HG03520 (cell line): Measurements from ENCODE around the gene UAP1L1.

Experiments
- ATAC-seq: cut with Tn5 transposase; IDR thresholded peaks from one replicate; pipeline ENCODE4 v1.9.1; 2021; ENCODE audit warnings: mild to moderate bottlenecking, moderate library complexity; ENCODE audit not compliant: unreplicated experiment

The UAP1L1 gene

DNA sequence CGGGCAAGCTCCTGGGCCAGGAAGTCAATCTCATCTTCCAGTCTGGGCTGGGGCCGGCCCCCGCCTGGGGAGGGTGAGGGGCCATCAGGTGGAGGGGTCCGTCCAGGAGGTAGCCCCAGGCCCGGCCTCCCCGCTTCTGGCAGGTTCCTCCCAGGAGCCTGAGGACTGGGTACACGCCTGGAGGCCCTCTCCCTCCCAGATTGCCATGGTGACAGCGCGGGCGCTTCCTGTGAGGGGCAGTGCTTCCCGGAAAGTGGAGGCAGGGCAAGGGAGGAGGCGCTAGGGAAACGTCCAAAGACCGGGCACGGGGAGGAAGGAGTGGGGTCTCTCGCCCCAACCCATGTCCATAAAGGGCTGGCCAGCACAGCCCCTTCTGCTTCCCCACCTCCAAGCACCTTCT, 36.2 kb upstream of the UAP1L1 start:
- ATAC-seq: no peak

DNA sequence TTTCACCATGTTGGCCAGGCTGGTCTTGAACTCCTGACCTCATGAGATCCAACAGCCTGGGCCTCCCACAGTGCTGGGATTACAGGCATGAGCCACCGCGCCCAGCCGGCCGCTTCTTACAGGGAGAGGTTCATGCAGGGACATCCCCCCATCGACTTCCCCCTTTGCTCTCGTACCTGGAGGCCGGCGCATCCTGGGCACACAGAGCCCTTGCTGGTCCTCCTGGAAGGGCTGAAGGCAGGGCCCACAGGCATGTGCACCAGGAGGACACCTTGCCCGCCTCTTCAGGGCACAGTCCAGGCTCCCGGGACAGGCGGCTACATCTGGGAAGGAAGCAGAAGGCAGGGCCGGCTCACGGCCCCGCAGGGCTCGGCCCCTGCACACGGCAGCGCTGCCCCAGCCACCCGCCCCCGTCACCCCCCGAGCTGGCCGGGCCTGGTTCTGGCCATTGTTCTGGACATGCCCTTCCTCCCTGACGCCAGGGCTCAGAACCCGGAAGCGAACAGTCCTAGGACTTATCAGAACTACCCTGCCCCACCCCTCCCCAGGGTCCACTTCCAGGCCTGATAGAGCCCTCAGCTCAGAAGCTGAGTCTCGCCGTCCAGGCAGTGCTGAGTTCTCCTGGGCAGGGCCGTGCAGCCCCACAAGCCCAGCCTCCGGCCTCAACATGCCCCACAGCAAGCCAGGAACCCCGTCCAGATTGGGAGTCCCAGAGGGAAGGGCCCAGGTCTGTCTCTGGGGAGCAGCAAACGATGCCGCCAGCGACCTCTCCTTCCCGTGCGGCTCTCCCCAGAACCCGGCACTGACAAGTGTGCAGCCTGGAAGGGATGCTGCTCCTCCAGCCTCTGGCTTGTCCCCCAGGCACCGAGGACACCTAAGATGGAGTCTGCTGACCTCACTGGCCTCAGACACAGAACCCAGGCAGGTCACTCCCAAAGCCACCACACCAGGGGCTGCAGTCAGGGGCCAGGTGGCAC, 34.3 kb upstream of the UAP1L1 start:
- ATAC-seq: no peak

DNA sequence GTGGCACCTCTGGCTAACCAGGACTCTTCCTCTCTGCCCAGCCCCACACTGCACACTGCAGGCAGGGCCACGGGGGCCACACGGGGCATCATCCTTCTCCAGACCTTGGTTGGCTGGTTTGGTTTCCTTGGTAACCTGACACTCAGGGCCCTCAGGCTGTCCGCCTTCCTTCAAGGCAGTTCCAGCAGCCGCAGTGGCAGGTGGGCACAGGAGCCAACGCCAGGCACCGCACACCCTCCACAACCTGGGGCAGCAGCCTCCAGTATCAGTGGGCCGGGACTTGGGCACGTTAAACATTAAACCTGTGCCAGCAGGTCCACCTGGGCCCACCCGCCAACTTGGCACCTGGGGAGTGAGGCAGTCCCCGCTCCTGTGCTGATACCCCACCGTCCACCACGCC, 33.3 kb upstream of the UAP1L1 start:
- no peak for ATAC-seq

- no peak for ATAC-seq
Measured at GRCh38 chr9:137044502-137045177, 32.7 kb upstream of the UAP1L1 start.

DNA sequence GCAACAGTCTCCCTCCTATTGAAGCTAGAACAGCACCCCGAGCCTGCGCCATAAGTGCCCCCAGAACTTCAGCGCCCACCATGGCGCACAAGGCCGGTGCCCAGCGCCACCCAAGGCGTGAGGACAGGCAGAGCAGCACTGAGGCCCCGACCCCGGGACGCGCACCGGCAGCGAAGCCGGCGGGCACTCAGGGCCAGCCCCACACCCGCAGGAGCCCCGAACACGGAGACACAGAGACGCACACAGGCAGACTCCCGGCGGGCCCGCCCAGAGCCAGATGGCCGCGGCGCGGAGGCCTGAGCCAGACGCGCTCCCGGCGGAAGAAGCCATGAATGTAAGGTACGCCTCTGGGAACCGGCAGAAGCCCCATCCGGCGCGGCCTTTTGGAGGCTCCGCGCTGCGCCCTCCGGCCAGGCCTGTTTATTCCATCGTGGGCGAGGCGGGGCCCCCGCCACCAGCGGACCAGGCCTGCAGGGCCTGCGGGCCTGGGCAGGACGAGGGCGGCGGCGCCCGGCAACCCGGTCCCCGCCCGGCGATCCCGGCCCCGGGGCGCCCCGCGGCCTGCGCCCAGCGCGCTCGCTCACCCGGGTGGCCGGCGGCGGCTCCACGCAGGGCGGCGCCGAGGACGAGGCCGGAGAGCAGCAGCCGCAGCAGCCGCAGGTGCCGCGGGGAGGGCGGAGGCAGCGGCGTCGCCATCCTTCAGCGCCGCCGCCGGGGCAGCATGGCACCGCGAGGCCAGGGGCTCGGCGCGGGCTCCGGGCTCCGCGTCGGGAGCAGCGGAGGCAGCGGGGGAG, 31.8 kb upstream of the UAP1L1 start:
- ATAC-seq: no peak

DNA sequence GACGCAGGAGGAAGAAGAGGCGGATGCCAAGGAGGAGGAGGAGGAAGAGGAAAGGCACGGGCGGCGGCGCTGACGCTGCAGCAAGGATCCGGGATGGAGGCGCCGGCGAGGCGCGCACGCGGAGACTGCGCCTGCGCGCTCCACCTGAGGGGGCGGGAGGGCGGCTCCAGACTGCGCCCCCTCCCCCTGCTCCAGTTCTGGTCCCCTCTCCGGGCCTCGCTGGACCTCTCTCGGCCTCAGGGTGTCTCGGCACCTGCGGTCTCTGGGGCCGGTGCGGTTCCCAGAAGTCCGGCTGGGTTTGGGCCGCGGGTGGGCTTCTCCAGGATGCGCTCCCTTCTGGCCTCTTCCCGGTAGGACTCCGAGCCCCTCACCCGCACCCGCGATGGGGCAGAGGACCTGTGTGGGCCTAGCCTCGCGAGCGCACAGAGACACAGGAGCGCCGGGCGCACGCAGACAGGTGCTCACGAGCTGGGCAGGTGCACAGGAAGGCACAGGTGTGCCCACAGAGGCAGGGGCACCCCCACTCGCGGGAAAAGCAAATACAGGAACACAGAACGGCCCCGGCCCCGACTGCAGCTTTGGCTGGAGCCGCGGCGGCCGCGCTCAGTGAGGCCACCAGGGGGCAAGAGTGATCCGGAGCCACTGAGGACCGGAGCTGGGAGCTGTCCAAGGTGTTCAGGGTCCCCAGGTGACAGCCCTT, 31.1 kb upstream of the UAP1L1 start, which contains the start of gene NPDC1:
TSS of gene NPDC1 (minus strand) at position 90 of the 700 bp plus-strand sequence. CDS start 188 bp downstream, outside the sequence.
- ATAC-seq: no peak

GRCh38 chr9:137048655-137049543, 28.4 kb upstream of the UAP1L1 start:
- no peak for ATAC-seq

DNA sequence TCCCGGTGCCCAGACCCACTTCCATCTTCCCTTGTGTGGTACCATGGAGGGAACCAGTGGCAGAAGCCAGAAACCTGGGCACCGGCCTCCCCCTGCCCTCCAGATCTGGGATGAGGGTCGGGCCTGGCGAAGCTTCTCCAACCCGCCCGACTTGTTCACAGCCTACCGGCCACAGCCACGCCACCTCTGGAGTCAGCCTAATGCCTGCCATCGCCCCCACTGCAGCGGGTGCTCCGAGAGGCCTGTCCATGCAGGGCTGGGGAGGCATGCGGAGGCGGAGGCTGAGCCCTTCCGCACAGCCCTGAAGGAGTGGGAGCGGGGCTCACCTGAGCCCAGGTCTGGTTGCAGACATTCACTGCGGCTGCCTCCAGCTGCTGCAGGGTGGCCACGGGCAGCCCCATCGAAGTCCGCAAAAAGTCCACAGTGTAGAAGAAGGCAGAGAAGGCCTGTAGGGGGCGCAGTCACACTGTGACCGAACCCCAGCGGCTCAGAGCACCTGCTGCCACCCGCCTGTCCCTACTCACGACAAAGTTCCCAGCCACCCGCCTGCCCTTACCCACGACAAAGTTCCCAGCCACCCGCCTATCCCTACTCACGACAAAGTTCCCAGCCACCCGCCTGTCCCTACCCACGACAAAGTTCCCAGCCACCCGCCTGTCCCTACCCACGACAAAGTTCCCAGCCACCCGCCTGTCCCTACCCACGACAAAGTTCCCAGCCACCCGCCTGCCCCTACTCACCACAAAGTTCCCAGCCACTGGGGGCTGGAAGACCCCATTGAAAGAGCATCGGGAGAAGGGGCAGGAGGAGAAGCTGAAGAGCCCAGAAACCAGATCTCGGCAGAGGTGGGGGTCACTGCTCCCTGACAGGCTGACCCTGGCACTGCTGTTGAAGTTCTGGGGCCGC, 27.5 kb upstream of the UAP1L1 start:
- ATAC-seq: no peak

GRCh38 chr9:137050570-137050969, 26.7 kb upstream of the UAP1L1 start:
- no peak for ATAC-seq

DNA sequence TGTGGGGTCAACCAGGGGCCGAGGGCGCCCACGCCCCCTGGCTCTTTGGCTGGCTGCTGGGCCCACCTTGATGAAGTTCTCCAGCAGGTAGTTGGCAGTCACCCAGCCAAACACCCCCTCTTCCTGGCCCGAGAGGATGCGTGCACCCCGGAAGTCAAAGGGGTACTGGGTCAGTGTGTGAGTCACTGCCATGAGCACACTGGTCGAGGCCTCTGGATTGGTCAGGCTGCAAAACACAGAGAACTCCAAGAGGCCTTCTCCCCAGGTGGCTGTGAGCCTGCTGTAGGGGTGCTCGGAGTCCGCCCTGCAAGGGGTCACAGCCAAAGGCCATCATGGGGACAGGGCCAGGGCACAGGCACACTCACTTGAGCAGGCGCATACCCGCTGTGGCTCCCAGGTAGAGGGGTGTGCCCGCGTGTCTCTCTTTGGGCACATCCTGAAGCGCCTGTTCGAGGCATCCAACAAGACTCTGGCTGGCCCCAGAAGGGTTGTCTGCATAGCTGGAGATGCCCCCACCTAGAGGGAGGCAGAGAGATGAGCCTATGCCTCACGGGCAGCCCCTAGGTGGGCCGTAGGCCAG, 26.1 kb upstream of the UAP1L1 start:
- ATAC-seq: no peak

- ATAC-seq: no peak
Measured at GRCh38 chr9:137052293-137052692, 25.0 kb upstream of the UAP1L1 start.

DNA sequence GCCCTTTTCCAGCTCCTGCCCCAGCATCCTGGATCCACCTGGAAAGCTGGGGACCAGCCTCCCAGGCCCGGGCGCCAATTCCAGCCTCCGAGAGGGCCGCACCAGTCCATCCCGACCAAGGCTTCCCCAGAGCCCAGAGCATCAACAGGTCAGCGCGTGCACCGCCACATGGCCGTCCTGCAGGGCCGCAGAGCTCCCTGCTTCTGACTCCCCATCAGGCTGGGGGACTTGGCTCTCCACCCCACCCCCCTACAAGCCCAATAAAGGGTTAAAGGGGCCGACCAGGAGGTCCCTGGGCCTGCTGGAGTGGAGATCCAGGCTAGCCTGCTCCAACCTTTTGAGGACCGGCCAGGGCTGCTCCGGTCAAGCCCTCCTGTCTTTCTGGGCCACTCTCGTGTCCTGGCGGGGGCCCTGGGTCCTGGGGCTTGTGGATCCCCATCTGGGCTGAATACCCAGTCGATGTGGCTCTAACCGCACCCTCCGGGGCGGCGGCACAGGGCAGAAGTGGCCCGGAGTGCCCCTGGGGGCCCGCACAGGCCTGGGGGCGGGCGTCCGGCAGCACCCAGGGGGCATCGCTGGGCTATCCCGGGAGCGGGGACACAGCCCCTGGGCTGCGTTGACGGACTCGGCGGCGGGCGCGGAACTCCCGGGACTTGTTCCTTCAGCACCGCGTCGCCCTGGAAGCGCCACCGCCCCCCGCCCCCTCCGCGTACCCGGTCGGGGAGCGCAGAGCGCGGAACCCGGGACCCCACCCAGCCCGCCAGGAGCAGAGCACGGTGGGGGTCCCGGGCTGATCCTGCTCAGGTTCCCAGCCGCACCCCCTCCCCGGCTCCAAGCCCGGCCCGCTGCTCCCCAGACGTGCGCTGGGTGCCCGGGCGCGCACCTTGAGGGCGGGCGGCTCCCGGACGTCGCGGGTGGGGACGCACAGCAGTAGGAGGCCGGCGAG, 24.0 kb upstream of the UAP1L1 start:
- no peak for ATAC-seq

DNA sequence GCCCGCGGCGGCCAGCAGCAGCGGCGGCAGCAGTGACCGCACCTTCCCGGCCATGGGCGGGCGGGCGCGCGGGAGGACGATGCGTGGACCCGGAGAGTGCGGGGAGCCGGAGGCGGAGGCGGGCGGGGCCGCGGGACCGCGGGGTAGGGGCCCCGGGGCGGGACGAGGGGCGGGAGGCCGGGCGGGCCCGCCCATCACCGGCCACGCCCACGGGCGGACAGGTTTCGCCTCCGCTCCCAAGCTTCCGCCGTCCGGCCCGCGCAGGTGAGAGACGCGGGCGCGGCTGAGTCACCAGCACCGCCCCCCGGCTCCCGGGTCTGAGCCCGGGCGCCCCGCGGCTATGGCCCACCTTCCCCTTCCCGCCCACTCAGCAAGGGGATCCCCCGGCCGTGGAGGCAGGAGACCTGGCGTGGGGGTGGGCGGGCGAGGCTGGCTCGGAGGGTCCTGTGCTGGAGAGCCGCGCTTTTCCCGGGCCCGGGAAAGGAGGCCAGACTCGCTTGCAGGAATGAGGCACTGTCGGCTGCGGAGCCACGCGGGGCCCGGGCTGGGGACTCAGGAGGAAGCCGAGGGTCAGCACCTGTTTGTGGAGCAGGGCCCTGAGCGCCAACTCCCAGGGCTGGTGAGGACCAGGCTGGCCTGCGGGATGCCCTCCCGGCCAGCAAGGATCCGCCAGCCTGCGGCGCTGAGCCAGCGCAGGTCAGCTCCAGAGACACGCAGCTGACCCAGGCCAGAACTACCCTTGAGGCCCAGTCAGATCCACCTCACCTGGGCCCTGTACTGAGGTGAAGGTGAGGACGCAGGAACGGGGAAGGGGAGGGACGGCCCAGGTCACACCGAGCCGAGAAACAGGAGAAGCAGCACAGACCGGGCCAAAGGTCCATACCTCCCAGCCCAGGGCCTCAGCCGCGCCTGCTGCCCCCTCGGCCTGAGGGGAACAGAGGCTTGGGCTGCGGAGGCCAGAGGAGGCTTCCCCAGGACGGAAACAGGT, 23.1 kb upstream of the UAP1L1 start, which contains the start of gene ENTPD2:
TSS of gene ENTPD2 (minus strand) at position 118 of the 988 bp plus-strand sequence. CDS start at position 54, 64 bp downstream.
- ATAC-seq: no peak

GRCh38 chr9:137054932-137055384, 22.4 kb upstream of the UAP1L1 start:
- no peak for ATAC-seq
